Omental fat pad (tissue), 4 donors: ENCODE data around the gene GPR39. TPM values are rescaled to one million over a fixed set of nuclear protein-coding genes. Genes with fewer than 3 reads are reported as not detected.

ENCODE experiments used
- ATAC-seq: fragments of 150-250 bp; one replicate; pipeline ENCODE4 v1.9.1; 2016; ENCODE audit warnings: mild to moderate bottlenecking, moderate library complexity; ENCODE audit not compliant: low FRiP score
- DNase-seq: peaks from one replicate; pipeline ENCODE4 v3.0.0-alpha.2; 2019; ENCODE audit warnings: low spot score
- total RNA-seq, 4 donors: library from RNA; depleted of rRNA; stranded (reverse); fragments of >200 nt; gene quantifications; one replicate each; pipeline ENCODE4 v1.1.0, GENCODE V29; 2016
- TF ChIP-seq, protein P1 (sequence below), 3 donors: fragments of 450-650 bp; IDR thresholded peaks; one replicate each; pipeline ENCODE4 v1.5.1; 2016 to 2017; ENCODE audit warnings: antibody characterized with exemption in 3 of 3, mild to moderate bottlenecking in 3 of 3, moderate library complexity in 2 of 3

The GPR39 gene
- total RNA-seq, 4 donors from 2014 or later = not detected

DNA sequence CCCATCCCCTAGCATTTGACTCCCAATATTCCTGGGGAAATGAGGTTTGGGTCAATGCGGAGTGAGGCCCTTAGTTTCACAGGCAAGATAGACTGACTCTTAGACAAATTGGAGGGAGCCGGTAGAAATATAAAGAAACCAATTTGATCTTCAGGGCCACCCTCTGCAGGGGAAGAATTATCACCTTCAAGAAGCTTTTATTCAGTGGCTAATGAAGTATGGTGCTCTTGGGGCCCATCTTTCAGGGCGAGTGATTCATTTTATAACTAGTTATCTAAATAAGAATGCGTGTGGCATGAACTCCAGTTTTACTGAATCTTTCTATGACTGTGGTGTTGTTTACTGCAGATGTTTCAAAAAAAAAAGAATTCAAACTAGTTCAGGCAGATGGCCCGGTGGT lies 165.0 kb downstream of the GPR39 start:
- TF ChIP-seq, protein P1, sequence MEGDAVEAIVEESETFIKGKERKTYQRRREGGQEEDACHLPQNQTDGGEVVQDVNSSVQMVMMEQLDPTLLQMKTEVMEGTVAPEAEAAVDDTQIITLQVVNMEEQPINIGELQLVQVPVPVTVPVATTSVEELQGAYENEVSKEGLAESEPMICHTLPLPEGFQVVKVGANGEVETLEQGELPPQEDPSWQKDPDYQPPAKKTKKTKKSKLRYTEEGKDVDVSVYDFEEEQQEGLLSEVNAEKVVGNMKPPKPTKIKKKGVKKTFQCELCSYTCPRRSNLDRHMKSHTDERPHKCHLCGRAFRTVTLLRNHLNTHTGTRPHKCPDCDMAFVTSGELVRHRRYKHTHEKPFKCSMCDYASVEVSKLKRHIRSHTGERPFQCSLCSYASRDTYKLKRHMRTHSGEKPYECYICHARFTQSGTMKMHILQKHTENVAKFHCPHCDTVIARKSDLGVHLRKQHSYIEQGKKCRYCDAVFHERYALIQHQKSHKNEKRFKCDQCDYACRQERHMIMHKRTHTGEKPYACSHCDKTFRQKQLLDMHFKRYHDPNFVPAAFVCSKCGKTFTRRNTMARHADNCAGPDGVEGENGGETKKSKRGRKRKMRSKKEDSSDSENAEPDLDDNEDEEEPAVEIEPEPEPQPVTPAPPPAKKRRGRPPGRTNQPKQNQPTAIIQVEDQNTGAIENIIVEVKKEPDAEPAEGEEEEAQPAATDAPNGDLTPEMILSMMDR (IDR thresholded peaks at IDR 0.05) = no peak
- no peak for DNase-seq
- ATAC-seq = no peak

DNA sequence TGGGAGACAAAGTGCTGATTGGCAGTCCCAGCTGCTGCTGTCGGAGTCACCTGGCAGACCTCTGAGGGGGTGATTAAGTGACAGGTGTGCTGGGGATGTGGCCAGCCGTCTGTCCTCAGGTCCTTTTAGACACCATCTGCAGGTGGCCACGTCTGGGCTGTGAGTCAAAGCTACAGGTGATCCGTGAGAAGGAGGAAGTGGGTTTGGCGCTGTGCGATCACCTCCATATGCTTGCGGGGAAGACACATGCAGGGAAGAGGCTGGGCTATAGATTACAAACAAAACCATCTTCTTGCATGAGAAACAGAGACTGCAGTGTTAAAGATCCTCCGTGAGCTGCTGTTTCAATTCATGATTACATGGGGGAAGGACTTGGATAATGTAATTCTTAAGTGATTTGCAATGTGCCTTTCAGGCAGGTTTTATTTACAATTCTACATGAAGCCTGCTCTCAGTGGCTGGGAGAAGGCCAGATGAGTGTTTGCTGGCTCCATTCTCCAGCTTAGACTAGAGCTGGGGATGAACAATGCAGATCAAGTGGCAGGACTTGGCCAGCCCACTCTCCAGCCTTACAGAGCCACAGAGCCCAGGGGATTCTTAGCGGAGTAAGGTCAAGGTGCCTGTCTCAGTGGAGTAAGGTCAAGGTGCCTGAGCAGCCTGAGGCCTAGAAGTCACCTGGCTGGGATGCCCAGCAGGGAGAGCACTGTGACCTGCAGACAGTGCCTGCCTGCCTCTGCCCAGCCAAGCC lies 165.6 kb downstream of the GPR39 start:
- no peak for ATAC-seq
- no peak for DNase-seq
- TF ChIP-seq, protein P1 (IDR thresholded peaks at IDR 0.05) = no peak

DNA sequence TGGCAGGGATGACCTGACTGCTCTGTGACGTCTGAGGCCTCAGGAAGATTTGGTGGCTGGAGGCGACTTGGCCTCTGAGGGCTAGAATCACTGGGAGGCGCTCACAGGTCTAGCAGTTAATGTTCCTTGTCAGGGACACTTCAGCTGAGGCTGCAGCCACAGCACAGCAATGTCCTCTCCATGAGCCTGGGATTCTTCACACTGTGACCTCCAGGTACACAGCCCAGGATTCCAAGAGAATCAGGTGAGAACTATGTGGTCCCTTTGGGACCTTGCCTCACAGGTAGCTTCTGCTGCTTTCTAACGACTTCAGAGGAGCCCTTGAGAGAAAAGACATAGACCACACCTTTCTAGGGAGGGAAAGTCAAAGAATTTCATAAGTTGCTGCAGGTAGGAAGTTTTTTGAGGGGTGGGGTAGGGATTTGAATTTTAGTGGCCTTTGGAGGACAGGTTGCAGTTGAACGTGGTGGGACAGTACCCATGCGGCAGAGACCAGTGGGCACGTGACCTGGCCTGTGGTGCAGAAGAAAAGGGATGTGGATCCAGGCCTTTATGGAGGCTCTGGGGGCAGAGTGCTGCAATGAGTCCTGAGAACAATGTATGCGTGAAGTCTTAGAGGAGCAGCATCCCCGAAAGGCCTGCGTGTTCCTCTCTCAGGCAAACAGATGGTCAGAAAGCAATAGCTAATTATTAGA lies 167.2 kb downstream of the GPR39 start:
- no peak for ATAC-seq
- TF ChIP-seq, protein P1 (IDR thresholded peaks at IDR 0.05) = no peak
- DNase-seq = no peak

DNA sequence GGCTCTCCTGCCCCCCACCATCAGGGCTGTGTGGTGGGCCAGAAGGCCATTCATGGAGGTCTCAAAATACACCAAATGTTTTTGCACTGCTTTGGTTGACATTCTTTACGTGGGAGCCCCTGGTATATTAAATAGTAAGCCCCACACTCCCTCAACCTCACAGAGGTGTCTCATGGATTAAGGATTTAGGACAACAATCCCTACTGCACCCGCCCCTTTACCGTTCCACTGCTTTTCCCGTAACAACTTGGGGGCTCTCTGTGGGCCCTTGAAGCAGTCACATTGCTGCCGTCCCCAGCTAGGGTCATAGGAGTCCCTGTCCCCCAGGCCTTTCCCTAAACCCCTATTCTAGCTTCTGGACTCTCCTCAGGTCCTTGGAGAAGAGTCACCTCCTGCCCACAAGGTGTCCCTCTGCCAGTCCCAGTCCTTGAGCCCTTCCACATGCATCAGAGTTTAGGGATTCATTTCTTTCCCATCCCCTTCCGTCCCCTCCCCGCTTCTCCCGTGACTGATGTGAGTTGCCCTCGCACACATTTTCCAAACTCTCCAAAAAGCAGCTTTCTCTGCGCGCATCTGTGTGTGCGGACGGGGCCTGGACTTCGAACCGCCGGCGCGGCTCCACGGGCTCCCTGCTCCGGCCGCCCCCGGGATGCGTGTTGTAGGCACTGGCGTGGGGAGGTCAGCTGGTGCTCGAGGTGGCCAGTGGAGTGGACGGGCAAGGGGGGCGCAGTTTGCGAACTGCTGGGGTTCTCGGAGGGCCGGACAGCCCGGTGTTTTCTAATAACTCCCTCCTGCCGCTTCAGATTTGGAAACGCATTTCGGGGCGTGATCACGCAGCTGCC lies 168.6 kb downstream of the GPR39 start:
- TF ChIP-seq, protein P1 (IDR thresholded peaks at IDR 0.05) = no peak
- DNase-seq = no peak
- no peak for ATAC-seq

DNA sequence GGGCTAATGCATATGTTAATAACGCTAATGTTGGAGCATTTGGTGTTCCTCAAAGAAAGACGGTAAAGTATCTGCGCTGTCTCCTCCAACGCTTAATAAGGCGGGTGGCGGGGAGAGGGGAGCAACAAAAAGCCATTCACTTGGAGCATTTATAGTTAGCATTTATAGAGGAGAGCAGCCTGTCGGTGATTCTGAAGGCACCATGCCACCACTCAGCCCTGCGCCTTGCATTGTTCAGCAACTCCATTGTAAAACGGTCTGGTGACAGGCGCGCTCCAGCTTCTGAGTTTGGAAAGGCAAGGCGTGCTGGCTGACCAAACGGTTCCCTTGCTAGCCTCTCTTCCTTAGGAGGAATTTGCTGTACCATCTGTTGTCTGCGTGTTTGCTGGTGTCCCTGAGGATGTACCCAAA lies 169.5 kb downstream of the GPR39 start:
- DNase-seq (no peak), ATAC-seq (no peak)
- TF ChIP-seq, protein P1 (IDR thresholded peaks at IDR 0.05) = no peak

DNA sequence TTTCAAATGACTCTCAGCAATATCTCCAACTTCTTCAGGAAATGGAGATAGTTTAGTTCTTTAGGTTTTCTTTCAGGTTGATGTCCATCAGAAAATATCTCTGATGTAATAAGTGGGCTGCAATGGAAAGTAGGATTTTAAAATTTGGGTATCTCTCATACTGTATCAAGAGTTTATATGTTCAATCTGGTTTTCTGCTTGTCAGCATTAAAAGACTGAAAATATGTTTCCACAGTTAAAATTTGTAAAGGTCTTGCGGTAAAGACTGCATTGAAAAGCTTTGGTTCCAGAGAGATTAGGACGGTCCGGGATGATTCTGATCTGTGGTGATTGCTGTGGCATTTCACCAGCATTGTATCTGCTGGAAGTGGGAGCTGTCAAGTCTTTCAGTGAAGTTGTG lies 170.2 kb downstream of the GPR39 start:
- TF ChIP-seq, protein P1 (IDR thresholded peaks at IDR 0.05) = no peak
- no peak for ATAC-seq
- no peak for DNase-seq
